ENCODE measurements around the gene TMEM237.

TMEM237 gene

DNA sequence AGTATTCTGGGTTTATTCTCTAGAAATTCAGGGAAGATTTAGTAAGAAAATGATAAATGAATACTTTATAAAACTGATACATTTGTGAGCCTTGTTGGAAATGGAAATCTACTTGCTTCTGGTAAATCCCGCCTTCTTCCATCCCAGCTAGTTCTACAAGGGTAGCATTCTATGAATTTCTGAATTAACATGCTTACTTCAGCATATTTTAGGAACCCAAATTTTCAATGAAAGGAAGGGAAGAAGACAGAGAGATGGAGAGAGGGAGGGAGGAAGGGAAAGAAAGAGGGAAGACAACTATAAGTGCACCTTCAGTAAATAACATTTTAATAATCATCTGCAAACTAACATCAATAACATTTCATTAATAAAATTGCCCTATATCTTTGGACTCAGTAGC lies 26.6 kb upstream of the TMEM237 start:
- H3K9ac ChIP-seq, result no peak overlapping the region
- H3K79me2 ChIP-seq (ENCODE audit: insufficient read depth, low read depth), result no peaks in the 10 kb centered on the region
- H3K27ac ChIP-seq, result no peak overlapping the region
- no peaks in the 10 kb centered on the region for H3K36me3 ChIP-seq (ENCODE audit: insufficient read depth)
- H4K20me1 ChIP-seq (ENCODE audit: insufficient read depth), result no peaks in the 10 kb centered on the region
- no peaks in the 10 kb centered on the region for H3K4me1 ChIP-seq (ENCODE audit: low read depth, poor library complexity, severe bottlenecking)
- no peak overlapping the region for H3K4me3 ChIP-seq (IDR thresholded peaks at IDR 0.05; ENCODE audit: insufficient read depth, low read depth, low read length)
- H2AFZ ChIP-seq (ENCODE audit: low read depth), result no peak overlapping the region
- H3K27me3 ChIP-seq (ENCODE audit: insufficient read depth, low read depth), result no peaks in the 10 kb centered on the region
- TF ChIP-seq, protein P1, sequence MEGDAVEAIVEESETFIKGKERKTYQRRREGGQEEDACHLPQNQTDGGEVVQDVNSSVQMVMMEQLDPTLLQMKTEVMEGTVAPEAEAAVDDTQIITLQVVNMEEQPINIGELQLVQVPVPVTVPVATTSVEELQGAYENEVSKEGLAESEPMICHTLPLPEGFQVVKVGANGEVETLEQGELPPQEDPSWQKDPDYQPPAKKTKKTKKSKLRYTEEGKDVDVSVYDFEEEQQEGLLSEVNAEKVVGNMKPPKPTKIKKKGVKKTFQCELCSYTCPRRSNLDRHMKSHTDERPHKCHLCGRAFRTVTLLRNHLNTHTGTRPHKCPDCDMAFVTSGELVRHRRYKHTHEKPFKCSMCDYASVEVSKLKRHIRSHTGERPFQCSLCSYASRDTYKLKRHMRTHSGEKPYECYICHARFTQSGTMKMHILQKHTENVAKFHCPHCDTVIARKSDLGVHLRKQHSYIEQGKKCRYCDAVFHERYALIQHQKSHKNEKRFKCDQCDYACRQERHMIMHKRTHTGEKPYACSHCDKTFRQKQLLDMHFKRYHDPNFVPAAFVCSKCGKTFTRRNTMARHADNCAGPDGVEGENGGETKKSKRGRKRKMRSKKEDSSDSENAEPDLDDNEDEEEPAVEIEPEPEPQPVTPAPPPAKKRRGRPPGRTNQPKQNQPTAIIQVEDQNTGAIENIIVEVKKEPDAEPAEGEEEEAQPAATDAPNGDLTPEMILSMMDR (conservative IDR thresholded peaks at IDR 0.05; ENCODE audit: low read depth, low read length), result no peak
- H3K4me2 ChIP-seq, result no peak overlapping the region

DNA sequence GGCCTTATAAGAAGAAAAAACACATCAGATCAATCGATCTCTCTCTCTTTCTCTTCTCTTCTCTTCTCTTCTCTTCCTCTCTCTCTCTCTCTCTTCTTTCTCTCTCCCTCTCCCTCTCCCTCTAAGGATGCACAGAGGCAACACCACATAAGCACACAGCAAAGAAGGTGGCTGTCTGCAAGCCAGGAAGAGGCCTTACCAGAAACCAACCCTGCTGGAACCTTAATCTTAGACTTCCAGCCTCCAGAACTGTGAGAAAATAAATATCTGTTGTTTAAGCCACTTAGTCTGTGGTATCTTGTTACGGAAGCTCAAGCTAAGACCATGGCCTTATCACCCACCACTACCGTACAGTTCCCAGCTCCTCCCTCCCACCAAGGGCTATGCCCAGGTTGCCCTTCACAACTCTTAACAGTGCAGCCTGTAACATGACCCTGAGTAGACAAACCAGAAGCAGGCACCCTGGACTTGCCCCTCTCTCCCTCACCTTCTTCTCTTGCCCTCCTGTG lies 25.2 kb upstream of the TMEM237 start:
- no peaks in the 10 kb centered on the region for H3K4me1 ChIP-seq (ENCODE audit: low read depth, poor library complexity, severe bottlenecking)
- no peak overlapping the region for H3K4me2 ChIP-seq
- no peaks in the 10 kb centered on the region for H3K36me3 ChIP-seq (ENCODE audit: insufficient read depth)
- H3K27me3 ChIP-seq (ENCODE audit: insufficient read depth, low read depth), result no peaks in the 10 kb centered on the region
- no peak overlapping the region for H2AFZ ChIP-seq (ENCODE audit: low read depth)
- no peaks in the 10 kb centered on the region for H4K20me1 ChIP-seq (ENCODE audit: insufficient read depth)
- no peak overlapping the region for H3K9ac ChIP-seq
- H3K4me3 ChIP-seq (IDR thresholded peaks at IDR 0.05; ENCODE audit: insufficient read depth, low read depth, low read length), result no peak overlapping the region
- H3K79me2 ChIP-seq (ENCODE audit: insufficient read depth, low read depth), result no peaks in the 10 kb centered on the region
- TF ChIP-seq, protein P1 (conservative IDR thresholded peaks at IDR 0.05; ENCODE audit: low read depth, low read length), result no peak
- H3K27ac ChIP-seq, result no peak overlapping the region

DNA sequence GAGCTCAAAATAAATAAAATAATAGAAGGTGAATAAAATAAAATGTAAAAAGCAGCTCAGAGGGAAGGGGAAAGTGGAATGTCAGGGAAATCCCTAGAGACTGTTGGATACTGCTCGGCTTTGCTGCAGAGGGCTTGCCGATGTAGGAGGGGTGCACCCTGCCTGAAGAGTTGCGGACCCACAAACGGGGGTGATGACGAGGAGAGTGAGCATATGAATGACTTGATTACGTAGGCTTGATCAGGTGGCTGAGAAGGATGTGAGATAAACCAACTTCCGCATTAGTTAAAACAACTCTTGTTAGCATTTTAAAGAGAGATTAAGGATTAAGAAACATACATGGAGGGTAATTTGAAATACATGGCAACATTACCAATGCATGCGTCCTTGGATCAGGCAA lies 21.0 kb upstream of the TMEM237 start:
- Histone ChIP-seq H3K4me2 (no peak overlapping the region), H2AFZ (ENCODE audit: low read depth) (no peak overlapping the region), H3K4me1 (ENCODE audit: low read depth, poor library complexity, severe bottlenecking) (no peaks in the 10 kb centered on the region), H3K27me3 (ENCODE audit: insufficient read depth, low read depth) (no peaks in the 10 kb centered on the region), H4K20me1 (ENCODE audit: insufficient read depth) (no peaks in the 10 kb centered on the region), H3K36me3 (ENCODE audit: insufficient read depth) (no peaks in the 10 kb centered on the region), H3K4me3 (IDR thresholded peaks at IDR 0.05; ENCODE audit: insufficient read depth, low read depth, low read length) (no peak overlapping the region), H3K79me2 (ENCODE audit: insufficient read depth, low read depth) (no peaks in the 10 kb centered on the region), H3K9ac (no peak overlapping the region), H3K27ac (no peak overlapping the region)
- TF ChIP-seq, protein P1 (conservative IDR thresholded peaks at IDR 0.05; ENCODE audit: low read depth, low read length), result no peak

DNA sequence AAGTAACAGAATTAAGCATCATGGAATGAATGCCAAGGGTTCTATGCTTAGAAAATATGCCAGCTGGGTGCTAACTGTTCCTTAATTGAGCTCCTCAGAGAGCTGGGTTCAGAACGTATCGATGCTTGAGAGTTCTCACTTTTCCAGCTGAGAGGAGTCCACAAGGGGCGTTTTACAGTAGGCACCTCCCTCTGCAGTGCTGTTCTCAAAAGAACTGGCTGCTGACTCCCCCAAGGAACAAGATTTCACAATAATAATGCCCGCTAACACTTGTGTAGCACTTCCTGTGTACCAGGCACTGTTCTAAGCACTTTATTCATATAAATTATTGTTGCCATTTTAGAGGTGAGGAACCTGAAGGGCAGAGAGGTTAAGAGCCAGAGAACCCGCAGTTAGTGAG lies 18.1 kb upstream of the TMEM237 start:
- Histone ChIP-seq H4K20me1 (ENCODE audit: insufficient read depth) (no peaks in the 10 kb centered on the region), H2AFZ (ENCODE audit: low read depth) (no peak overlapping the region), H3K4me2 (no peak overlapping the region), H3K36me3 (ENCODE audit: insufficient read depth) (no peaks in the 10 kb centered on the region), H3K4me1 (ENCODE audit: low read depth, poor library complexity, severe bottlenecking) (no peaks in the 10 kb centered on the region), H3K27ac (no peak overlapping the region), H3K27me3 (ENCODE audit: insufficient read depth, low read depth) (no peaks in the 10 kb centered on the region), H3K4me3 (IDR thresholded peaks at IDR 0.05; ENCODE audit: insufficient read depth, low read depth, low read length) (no peak overlapping the region), H3K79me2 (ENCODE audit: insufficient read depth, low read depth) (no peaks in the 10 kb centered on the region), H3K9ac (no peak overlapping the region)
- TF ChIP-seq, protein P1 (conservative IDR thresholded peaks at IDR 0.05; ENCODE audit: low read depth, low read length), result no peak

Measured in KMS-11 (cell line).